MM.1S (cell line): ENCODE data around the gene TMEM108.

Experiments
- DNase-seq: peaks from one replicate; pipeline ENCODE4 v3.0.0-alpha.2; 2015
- H2AFZ ChIP-seq: fragments of 300-600 bp; sonication (generic); 2 replicates; pipeline ENCODE4 v1.6.0; 2016; ENCODE audit warnings: antibody characterized with exemption, low read length
- H3F3A ChIP-seq: fragments of 300-600 bp; sonication (generic); 2 replicates; pipeline ENCODE4 v1.6.1; 2016; ENCODE audit warnings: mild to moderate bottlenecking, antibody characterized with exemption, low read length, moderate library complexity, mixed read lengths; ENCODE audit not compliant: insufficient read depth
- H3K27ac ChIP-seq: fragments of 300-600 bp; sonication (generic); 2 replicates; pipeline ENCODE4 v1.5.1; 2016; ENCODE audit warnings: mild to moderate bottlenecking, low read length
- H3K27me3 ChIP-seq: fragments of 300-600 bp; sonication (generic); replicated peaks from 2 replicates; pipeline ENCODE4 v1.6.0; 2016; ENCODE audit warnings: low read length; ENCODE audit not compliant: insufficient read depth
- H3K36me3 ChIP-seq: fragments of 300-600 bp; sonication (generic); replicated peaks from 2 replicates; pipeline ENCODE4 v1.6.1; 2016; ENCODE audit warnings: mild to moderate bottlenecking, low read length, mixed read lengths; ENCODE audit not compliant: insufficient read depth
- H3K4me1 ChIP-seq: fragments of 300-600 bp; sonication (generic); 2 replicates; pipeline ENCODE4 v1.6.1; 2016; ENCODE audit warnings: low read length, mixed read lengths
- H3K4me2 ChIP-seq: fragments of 300-600 bp; sonication (generic); 2 replicates; pipeline ENCODE4 v1.6.0; 2016; ENCODE audit warnings: low read depth, low read length
- H3K4me3 ChIP-seq: fragments of 300-600 bp; sonication (generic); 2 replicates; pipeline ENCODE4 v1.5.1; 2016; ENCODE audit warnings: low read length, mixed read lengths
- H3K79me2 ChIP-seq: fragments of 300-600 bp; sonication (generic); 2 replicates; pipeline ENCODE4 v1.6.1; 2016; ENCODE audit warnings: mixed run types, low read length, mixed read lengths
- H3K9ac ChIP-seq: fragments of 300-600 bp; sonication (generic); 2 replicates; pipeline ENCODE4 v1.6.1; 2016; ENCODE audit warnings: low read length, mixed read lengths
- H3K9me2 ChIP-seq: fragments of 300-600 bp; sonication (generic); replicated peaks from 2 replicates; pipeline ENCODE4 v1.6.1; 2016; ENCODE audit warnings: mild to moderate bottlenecking, low read length, mixed read lengths; ENCODE audit not compliant: insufficient read depth
- H3K9me3 ChIP-seq: fragments of 300-600 bp; sonication (generic); replicated peaks from 2 replicates; pipeline ENCODE4 v1.6.1; 2016; ENCODE audit warnings: mild to moderate bottlenecking, low read length, mixed read lengths; ENCODE audit not compliant: insufficient read depth
- H4K20me1 ChIP-seq: fragments of 300-600 bp; sonication (generic); 2 replicates; pipeline ENCODE4 v1.6.1; 2016; ENCODE audit warnings: mild to moderate bottlenecking, low read length, moderate library complexity, mixed read lengths; ENCODE audit not compliant: insufficient read depth
- EZH2 ChIP-seq: fragments of 300-600 bp; sonication (generic); optimal IDR thresholded peaks from 2 replicates; pipeline ENCODE3; 2017; ENCODE audit warnings: low read depth, mild to moderate bottlenecking, antibody characterized with exemption, low read length, mixed read lengths
- EZH2phosphoT487 ChIP-seq: fragments of 300-600 bp; sonication (generic); IDR thresholded peaks from 2 replicates; pipeline ENCODE4 v1.6.1; 2018; ENCODE audit warnings: antibody characterized with exemption, low read length
- TF ChIP-seq, protein P1 (sequence below): fragments of 300-600 bp; sonication (generic); IDR thresholded peaks from 2 replicates; pipeline ENCODE4 v1.5.1; 2016; ENCODE audit warnings: antibody characterized with exemption, low read length, mixed read lengths

Gene TMEM108

DNA sequence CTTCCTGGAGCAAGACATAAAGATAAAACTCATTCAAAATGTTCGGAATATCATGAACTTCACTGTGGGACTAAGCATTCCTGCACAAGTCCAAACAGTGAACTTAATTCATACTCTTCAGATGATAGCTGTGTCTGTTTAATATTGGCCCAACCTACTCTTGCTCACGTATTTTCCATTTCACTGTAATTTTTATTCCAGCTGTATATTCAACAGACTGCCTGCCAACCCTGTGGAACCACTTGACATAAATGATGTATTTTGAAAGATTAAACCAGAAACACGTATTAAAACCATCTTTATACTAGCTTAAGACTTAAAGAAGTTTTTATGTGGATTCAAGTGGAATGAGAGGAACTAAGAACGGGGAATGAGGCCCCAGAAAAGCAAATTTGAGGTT, 172.5 kb downstream of the TMEM108 start:
- Histone ChIP-seq H2AFZ (no peak overlapping the region), H3K27me3 (no peaks in the 10 kb centered on the region), H3K4me1 (peaks cover 12% of the 10 kb centered on the region), H3K4me3 (no peak overlapping the region), H3K79me2 (no peaks in the 10 kb centered on the region), H3K36me3 (no peaks in the 10 kb centered on the region), H3F3A (no peaks in the 10 kb centered on the region), H3K4me2 (no peak overlapping the region), H3K9me2 (no peaks in the 10 kb centered on the region), H3K27ac (no peak overlapping the region), H4K20me1 (no peaks in the 10 kb centered on the region), H3K9me3 (no peaks in the 10 kb centered on the region), H3K9ac (no peak overlapping the region)
- no peak for DNase-seq
- TF ChIP-seq EZH2phosphoT487, result no peak
- TF ChIP-seq, protein P1, sequence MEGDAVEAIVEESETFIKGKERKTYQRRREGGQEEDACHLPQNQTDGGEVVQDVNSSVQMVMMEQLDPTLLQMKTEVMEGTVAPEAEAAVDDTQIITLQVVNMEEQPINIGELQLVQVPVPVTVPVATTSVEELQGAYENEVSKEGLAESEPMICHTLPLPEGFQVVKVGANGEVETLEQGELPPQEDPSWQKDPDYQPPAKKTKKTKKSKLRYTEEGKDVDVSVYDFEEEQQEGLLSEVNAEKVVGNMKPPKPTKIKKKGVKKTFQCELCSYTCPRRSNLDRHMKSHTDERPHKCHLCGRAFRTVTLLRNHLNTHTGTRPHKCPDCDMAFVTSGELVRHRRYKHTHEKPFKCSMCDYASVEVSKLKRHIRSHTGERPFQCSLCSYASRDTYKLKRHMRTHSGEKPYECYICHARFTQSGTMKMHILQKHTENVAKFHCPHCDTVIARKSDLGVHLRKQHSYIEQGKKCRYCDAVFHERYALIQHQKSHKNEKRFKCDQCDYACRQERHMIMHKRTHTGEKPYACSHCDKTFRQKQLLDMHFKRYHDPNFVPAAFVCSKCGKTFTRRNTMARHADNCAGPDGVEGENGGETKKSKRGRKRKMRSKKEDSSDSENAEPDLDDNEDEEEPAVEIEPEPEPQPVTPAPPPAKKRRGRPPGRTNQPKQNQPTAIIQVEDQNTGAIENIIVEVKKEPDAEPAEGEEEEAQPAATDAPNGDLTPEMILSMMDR, result no peak
- no peak for TF ChIP-seq EZH2

GRCh38 chr3:133211449-133211848, 173.3 kb downstream of the TMEM108 start:
- no peaks in the 10 kb centered on the region for H3K27me3 ChIP-seq
- peak overlapping the region; percentile 38; the same call in 1 of the 2 replicates for H3K4me2 ChIP-seq
- no peak overlapping the region for H3K9ac ChIP-seq
- peaks cover 12% of the 10 kb centered on the region for H3K4me1 ChIP-seq
- no peaks in the 10 kb centered on the region for H3K36me3 ChIP-seq
- H3K4me3 ChIP-seq, result no peak overlapping the region
- H3F3A ChIP-seq, result no peaks in the 10 kb centered on the region
- peak; percentile 72 for DNase-seq
- no peak overlapping the region for H2AFZ ChIP-seq
- TF ChIP-seq, protein P1, result no peak
- TF ChIP-seq EZH2phosphoT487 (no peak), EZH2 (no peak)
- no peak overlapping the region; the same call in 1 of the 2 replicates for H3K27ac ChIP-seq
- H4K20me1 ChIP-seq, result no peaks in the 10 kb centered on the region
- no peaks in the 10 kb centered on the region for H3K9me3 ChIP-seq
- H3K79me2 ChIP-seq, result no peaks in the 10 kb centered on the region
- H3K9me2 ChIP-seq, result no peaks in the 10 kb centered on the region

DNA sequence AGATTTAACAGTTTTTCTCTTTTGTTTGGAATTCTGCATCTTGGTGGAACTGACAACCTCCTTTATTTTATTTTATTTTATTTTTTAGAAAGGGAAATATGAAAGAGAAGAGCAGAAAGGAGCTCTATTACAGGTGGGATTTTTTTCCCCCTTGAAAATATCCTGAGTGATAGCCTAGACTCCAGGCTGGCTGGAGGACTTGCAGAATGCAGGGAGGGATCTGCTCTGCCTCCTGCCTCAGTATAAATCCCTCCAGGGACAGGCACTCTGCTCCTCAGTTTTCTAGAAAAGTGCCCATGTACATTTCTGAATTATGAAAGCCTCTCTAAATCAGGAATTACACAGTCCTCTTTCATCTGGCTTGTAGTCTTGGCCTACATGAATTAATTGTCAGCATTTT, 173.7 kb downstream of the TMEM108 start:
- Histone ChIP-seq H3K9me3 (no peaks in the 10 kb centered on the region), H3K27me3 (no peaks in the 10 kb centered on the region), H3F3A (no peaks in the 10 kb centered on the region), H3K9ac (no peak overlapping the region), H3K36me3 (no peaks in the 10 kb centered on the region), H3K27ac (no peak overlapping the region), H3K79me2 (no peaks in the 10 kb centered on the region), H3K4me1 (peaks cover 12% of the 10 kb centered on the region), H4K20me1 (no peaks in the 10 kb centered on the region), H3K4me2 (peak overlapping the region; percentile 38; the same call in 1 of the 2 replicates), H3K9me2 (no peaks in the 10 kb centered on the region), H3K4me3 (no peak overlapping the region), H2AFZ (no peak overlapping the region)
- no peak for TF ChIP-seq EZH2phosphoT487
- TF ChIP-seq EZH2, result no peak
- TF ChIP-seq, protein P1, result no peak
- DNase-seq, result no peak
